H1 (cell line): ENCODE data around the gene GPR143. TPM values are rescaled to one million over a fixed set of nuclear protein-coding genes. Genes with fewer than 3 reads are reported as not detected.

Source experiments
- CTCF ChIA-PET: fragments of 300-600 bp; sonication (Branson Sonifier 250); formaldehyde crosslinking; loops from one replicate; lab custom pipeline; 2021; ENCODE audit not compliant: partially characterized antibody; lab: Charles Lee
- POLR2A ChIA-PET: fragments of 300-600 bp; sonication (Branson Sonifier 250); formaldehyde crosslinking; loops from one replicate; lab custom pipeline; 2021; ENCODE audit warnings: inconsistent platforms; ENCODE audit not compliant: partially characterized antibody; lab: Charles Lee
- DNase-seq, 2 experiments: peaks; one replicate each; pipeline versions ENCODE4 v3.0.0 to v3.0.0-alpha.2; 2010 to 2022; ENCODE audit warnings: low spot score in 2 of 2, low read depth in 1 of 2, mixed read lengths in 1 of 2
- FAIRE-seq: peaks from 2 replicates; lab custom pipeline; 2011; peaks lifted over from hg19 to GRCh38; lab: Jason Lieb, UNC
- H2AFZ ChIP-seq: 2 replicates; pipeline ENCODE4 v1.8.1; 2012; ENCODE audit warnings: low read length, inconsistent platforms
- H2AK5ac ChIP-seq: 2 replicates; pipeline ENCODE4 v1.6.1; 2013; ENCODE audit warnings: low read depth, low read length
- H2BK120ac ChIP-seq: replicated peaks from 2 replicates; pipeline ENCODE3; 2013; ENCODE audit warnings: low read depth, low read length, inconsistent platforms
- H2BK12ac ChIP-seq: 2 replicates; pipeline ENCODE4 v1.6.1; 2013; ENCODE audit warnings: low read depth, low read length
- H2BK15ac ChIP-seq: 2 replicates; pipeline ENCODE4 v1.6.1; 2013; ENCODE audit warnings: low read length
- H2BK20ac ChIP-seq: 2 replicates; pipeline ENCODE4 v1.6.1; 2013; ENCODE audit warnings: low read length
- H2BK5ac ChIP-seq: 2 replicates; pipeline ENCODE4 v1.6.1; 2013; ENCODE audit warnings: low read depth, low read length
- H3K14ac ChIP-seq: 2 replicates; pipeline ENCODE4 v1.6.1; 2013; ENCODE audit warnings: inconsistent platforms; ENCODE audit not compliant: insufficient read length
- H3K18ac ChIP-seq: 2 replicates; pipeline ENCODE4 v1.6.1; 2013; ENCODE audit warnings: low read length; ENCODE audit errors: extremely low read depth
- H3K23ac ChIP-seq: 2 replicates; pipeline ENCODE4 v1.6.1; 2013; ENCODE audit warnings: inconsistent platforms; ENCODE audit not compliant: insufficient read length
- H3K23me2 ChIP-seq: 2 replicates; pipeline ENCODE4 v1.6.1; 2013; ENCODE audit warnings: low read depth, low read length
- H3K27ac ChIP-seq: 2 replicates; pipeline ENCODE4 v1.6.1; 2011; ENCODE audit warnings: low read depth, low read length, inconsistent platforms
- H3K27me3 ChIP-seq, 4 experiments: replicated peaks in 1 of 4; 1 replicate in 1 of 4; 2 replicates in 3 of 4; pipeline versions ENCODE4 v1.6.1 to v1.8.1; 2011 to 2013; ENCODE audit warnings: low read length in 3 of 4, mild to moderate bottlenecking in 3 of 4, inconsistent platforms in 2 of 4, mixed read lengths in 2 of 4, moderate library complexity in 1 of 4; ENCODE audit not compliant: control insufficient read depth in 3 of 4, insufficient read depth in 3 of 4; ENCODE audit errors: extremely low read depth in 1 of 4
- H3K36me3 ChIP-seq, 4 experiments: 2 replicates each; pipeline versions ENCODE4 v1.6.1 to v1.8.1; 2011 to 2013; ENCODE audit warnings: mild to moderate bottlenecking in 4 of 4, low read length in 3 of 4, moderate library complexity in 2 of 4, control low read depth in 1 of 4, inconsistent platforms in 1 of 4; ENCODE audit not compliant: insufficient read depth in 4 of 4, control insufficient read depth in 2 of 4
- H3K4ac ChIP-seq: replicated peaks from 2 replicates; pipeline ENCODE3; 2013; ENCODE audit warnings: low read length, low read depth, mixed read lengths, inconsistent platforms; ENCODE audit not compliant: insufficient read length
- H3K4me1 ChIP-seq, 4 experiments: replicated peaks in 1 of 4; 1 replicate in 1 of 4; 2 replicates in 3 of 4; pipeline versions ENCODE4 v1.6.1 to v1.8.1; 2011 to 2013; ENCODE audit warnings: low read length in 3 of 4, inconsistent platforms in 2 of 4, mixed read lengths in 1 of 4; ENCODE audit not compliant: insufficient read depth in 4 of 4, control insufficient read depth in 3 of 4
- H3K4me2 ChIP-seq, 2 experiments: 2 replicates each; pipeline versions ENCODE4 v1.6.1 to v1.8.1; 2011 to 2013; ENCODE audit warnings: low read depth in 2 of 2, low read length in 2 of 2, control low read depth in 1 of 2, inconsistent platforms in 1 of 2, mild to moderate bottlenecking in 1 of 2; ENCODE audit not compliant: insufficient read depth in 1 of 2
- H3K4me3 ChIP-seq, 4 experiments: fragments of 200-600, 300-600 bp in 1 of 4; sonication (generic), shearing (Covaris generic), sonication (Bioruptor Twin) in 1 of 4; 2 replicates each; pipeline versions ENCODE4 v1.5.1 to v1.8.1; 2011 to 2016; ENCODE audit warnings: low read length in 4 of 4, low read depth in 3 of 4, control low read depth in 2 of 4, inconsistent platforms in 2 of 4, mild to moderate bottlenecking in 2 of 4, mixed read lengths in 1 of 4, moderate library complexity in 1 of 4; ENCODE audit not compliant: insufficient read depth in 2 of 4; ENCODE audit errors: extremely low read depth in 1 of 4
- H3K56ac ChIP-seq: replicated peaks from 2 replicates; pipeline ENCODE3; 2013; ENCODE audit warnings: low read depth, mild to moderate bottlenecking, mixed read lengths, low read length, inconsistent platforms; ENCODE audit not compliant: insufficient read length
- H3K79me1 ChIP-seq: 2 replicates; pipeline ENCODE4 v1.6.1; 2013; ENCODE audit warnings: low read depth, low read length, control low read depth
- H3K79me2 ChIP-seq, 2 experiments: 2 replicates each; pipeline versions ENCODE4 v1.6.1 to v1.8.1; 2012 to 2013; ENCODE audit warnings: low read length in 2 of 2, mild to moderate bottlenecking in 2 of 2, inconsistent platforms in 1 of 2; ENCODE audit not compliant: insufficient read depth in 2 of 2, control insufficient read depth in 1 of 2
- H3K9ac ChIP-seq, 4 experiments: replicated peaks in 1 of 4; 1 replicate in 1 of 4; 2 replicates in 3 of 4; pipeline versions ENCODE4 v1.6.1 to v1.8.1; 2011 to 2013; ENCODE audit warnings: low read depth in 3 of 4, low read length in 3 of 4, control low read depth in 2 of 4, mild to moderate bottlenecking in 2 of 4, moderate library complexity in 2 of 4, inconsistent platforms in 1 of 4; ENCODE audit errors: extremely low read depth in 1 of 4
- H3K9me3 ChIP-seq, 2 experiments: 2 replicates each; pipeline versions ENCODE4 v1.6.1 to v1.8.1; 2012 to 2013; ENCODE audit warnings: mild to moderate bottlenecking in 2 of 2, moderate library complexity in 2 of 2, control low read depth in 1 of 2, inconsistent platforms in 1 of 2, low read depth in 1 of 2, low read length in 1 of 2, mixed read lengths in 1 of 2; ENCODE audit not compliant: insufficient read depth in 2 of 2
- H4K20me1 ChIP-seq, 2 experiments: replicated peaks in 1 of 2; 2 replicates each; pipeline versions ENCODE3 to v1.8.1; 2011 to 2013; ENCODE audit warnings: inconsistent platforms in 2 of 2, low read length in 2 of 2, mild to moderate bottlenecking in 1 of 2; ENCODE audit not compliant: insufficient read depth in 2 of 2, control insufficient read depth in 1 of 2
- H4K5ac ChIP-seq: 2 replicates; pipeline ENCODE4 v1.6.1; 2013; ENCODE audit warnings: low read length, low read depth, mixed read lengths, inconsistent platforms; ENCODE audit not compliant: insufficient read length
- H4K8ac ChIP-seq: 2 replicates; pipeline ENCODE4 v1.8.0; 2013; ENCODE audit warnings: mild to moderate bottlenecking, moderate library complexity, low read length, inconsistent platforms; ENCODE audit not compliant: insufficient read depth; ENCODE audit errors: extremely low read depth
- H4K91ac ChIP-seq: replicated peaks from 2 replicates; pipeline ENCODE3; 2013; ENCODE audit warnings: low read length, mixed read lengths, inconsistent platforms; ENCODE audit not compliant: insufficient read length
- CEBPB ChIP-seq: IDR thresholded peaks from 2 replicates; pipeline ENCODE4 v1.6.1; 2012; ENCODE audit warnings: low read depth, low read length
- E2F6 ChIP-seq: IDR thresholded peaks from 2 replicates; pipeline ENCODE4 v1.6.1; 2012; ENCODE audit warnings: inconsistent platforms
- HDAC2 ChIP-seq, 2 experiments: fragments of 300-600 bp in 1 of 2; sonication (generic) in 1 of 2; IDR thresholded peaks; 2 replicates each; pipeline ENCODE4 v1.6.1; 2011 to 2012; ENCODE audit warnings: low read depth in 2 of 2, low read length in 2 of 2, mild to moderate bottlenecking in 2 of 2, moderate library complexity in 2 of 2, borderline replicate concordance in 1 of 2, inconsistent platforms in 1 of 2
- JUND ChIP-seq: IDR thresholded peaks from 2 replicates; pipeline ENCODE4 v1.6.1; 2011; ENCODE audit warnings: mild to moderate bottlenecking, improper control_type of control experiment, low read length
- KDM1A ChIP-seq: fragments of 200-600, 300-600 bp; sonication (generic); IDR thresholded peaks from 2 replicates; pipeline ENCODE4 v1.7.1; 2016; ENCODE audit warnings: mild to moderate bottlenecking, low read length, borderline replicate concordance
- PHF8 ChIP-seq: fragments of 200-600 bp; sonication (generic); conservative IDR thresholded peaks from 2 replicates; pipeline ENCODE4 v1.7.1; 2012; ENCODE audit warnings: low read depth, mild to moderate bottlenecking, inconsistent platforms, low read length, moderate library complexity
- whole genome bisulfite sequencing, 2 experiments: shearing (Covaris generic) in 1 of 2; methylation state at CpG; one replicate each; pipeline versions ENCODE4 v1.1.6 to v1.1.7; 2013 to 2015; ENCODE audit warnings: low lambda C conversion rate in 2 of 2, mixed read lengths in 2 of 2, inconsistent platforms in 1 of 2, low coverage in 1 of 2, missing lambda C conversion rate in 1 of 2; ENCODE audit not compliant: insufficient replicate concordance in 2 of 2, insufficient coverage in 1 of 2, insufficient read length in 1 of 2; ENCODE audit errors: extremely low coverage in 1 of 2, missing lambda C conversion rate in 1 of 2; 5-methylcytosine and 5-hydroxymethylcytosine counted together
- polyA plus RNA-seq, 7 experiments: library from polyadenylated mRNA; depleted of rRNA in 3 of 7; stranded (reverse) in 5 of 7; unstranded in 2 of 7; fragments of >200 nt in 5 of 7; fragments of 200-250 nt in 2 of 7; gene quantifications; 1 replicate in 5 of 7; 2 replicates in 1 of 7; 4 replicates in 1 of 7; pipeline versions ENCODE4 v1.2.1 to v1.2.3, GENCODE V29; 2011 to 2013; ENCODE audit warnings: missing spikeins in 2 of 7, mixed read lengths in 2 of 7
- total RNA-seq: library from RNA; stranded (reverse); fragmentation: NEBNext Ultra II Directional; extraction: Animal tissue kit (Norgen Biotek cat#: 25700); gene quantifications from 2 replicates; pipeline ENCODE4 v1.2.1, GENCODE V29; 2021

Gene GPR143
- total and polyA plus RNA-seq, 2 of the 8 experiments (the other 6 are each of a cell fraction or from before 2014, with no cell fraction given): 18.5 to 30.7 TPM

- no peak overlapping the region for H3K14ac ChIP-seq
- H3K4me2 ChIP-seq: no peak overlapping the region
- H3K4me1 ChIP-seq: no peaks in the 10 kb centered on the region
- no peak for DNase-seq
- H4K5ac ChIP-seq: no peak overlapping the region
- no peak overlapping the region for H2BK5ac ChIP-seq
- no peak overlapping the region for H3K18ac ChIP-seq
- H3K4ac ChIP-seq: no peak overlapping the region
- H4K20me1 ChIP-seq: no peaks in the 10 kb centered on the region
- no peak overlapping the region for H2BK20ac ChIP-seq
- H2BK120ac ChIP-seq: no peak overlapping the region
- no peak overlapping the region for H3K56ac ChIP-seq
- no peak overlapping the region for H3K9ac ChIP-seq
- no peak overlapping the region for H2AK5ac ChIP-seq
- TF ChIP-seq CEBPB: no peak
- TF ChIP-seq KDM1A: no peak
- no peak for TF ChIP-seq E2F6
- TF ChIP-seq JUND: no peak
- no peak for TF ChIP-seq PHF8
- TF ChIP-seq HDAC2 (IDR thresholded peaks at IDR 0.05; ENCODE audit: borderline replicate concordance in 1 of 2, low read depth in 2 of 2, low read length in 2 of 2): no peak
- TF ChIP-seq, all 59 proteins: peak for 0
- Histone ChIP-seq H3K36me3 (no peaks in the 10 kb centered on the region; a peak in 1 of 8 replicates), H3K27ac (no peak overlapping the region), H3K79me2 (no peaks in the 10 kb centered on the region), H4K91ac (no peak overlapping the region), H3K9me3 (no peaks in the 10 kb centered on the region), H3K23ac (no peak overlapping the region), H3K79me1 (no peaks in the 10 kb centered on the region), H2BK12ac (no peak overlapping the region), H3K23me2 (no peaks in the 10 kb centered on the region), H2AFZ (no peak overlapping the region), H2BK15ac (no peak overlapping the region), H3K27me3 (no peaks in the 10 kb centered on the region), H3K4me3 (no peak overlapping the region), H4K8ac (no peak overlapping the region)
- FAIRE-seq: no peak
- WGBS, 2 experiments: 86% methylated on average over 7 of the region's 13 CpGs; no CpG with 5 or more reads in 1 of the 2 experiments
- ChIA-PET CTCF (no interaction called here), POLR2A (no interaction called here)
Measured at GRCh38 chrX:9676306-9676705, 89.3 kb downstream of the GPR143 start.
